NB4 (cell line): ENCODE data around the gene CAMSAP3.

ENCODE experiments used
- MYC ChIP-seq: IDR thresholded peaks from 2 replicates; pipeline ENCODE4 v1.6.1; 2011; ENCODE audit warnings: low read depth, low read length
- POLR2A ChIP-seq: IDR thresholded peaks from 2 replicates; pipeline ENCODE4 v1.6.1; 2011; ENCODE audit warnings: mild to moderate bottlenecking; ENCODE audit not compliant: insufficient read length; ENCODE audit errors: extremely low read depth
- TF ChIP-seq, protein P1 (sequence below): IDR thresholded peaks from one replicate; pipeline ENCODE4 v1.5.1; 2012; ENCODE audit warnings: low read depth, low read length
- TF ChIP-seq, protein P2 (sequence below): IDR thresholded peaks from 2 replicates; pipeline ENCODE4 v1.6.1; 2011; ENCODE audit warnings: low read depth, low read length

DNA sequence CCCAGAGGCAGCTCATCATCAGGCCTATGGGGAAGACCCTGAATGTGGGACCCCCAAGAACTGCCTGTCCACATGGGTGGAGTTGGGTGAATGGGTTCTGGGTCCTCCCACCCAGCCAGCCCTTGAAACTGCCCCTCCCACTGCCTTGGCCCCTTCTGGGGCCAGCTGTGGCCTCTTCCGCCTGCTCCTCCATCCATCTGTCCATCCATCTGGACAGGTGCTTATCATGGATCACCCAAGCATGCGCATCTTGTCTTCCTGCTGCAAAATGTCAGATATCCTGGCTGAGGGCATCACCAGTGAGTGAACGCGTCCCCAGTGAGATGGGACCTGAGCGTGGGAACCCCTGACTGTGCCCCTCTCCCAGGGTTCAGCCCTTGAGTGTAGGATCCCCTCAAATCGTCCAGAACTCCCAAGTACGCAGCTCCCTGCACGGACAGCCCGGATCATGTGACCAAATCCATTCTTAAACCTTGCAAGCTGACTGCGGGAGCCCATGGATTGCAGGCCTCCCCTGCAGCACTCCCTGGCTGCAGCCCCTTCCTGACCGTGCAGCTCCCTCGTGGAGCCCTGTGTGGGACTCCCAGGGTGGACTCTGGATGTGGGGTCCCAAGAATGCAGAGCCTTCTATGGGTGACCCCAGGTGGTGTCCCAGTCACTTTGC is 43.3 kb downstream of the CAMSAP3 start:
- TF ChIP-seq POLR2A (no peak), MYC (no peak)
- TF ChIP-seq, protein P1, sequence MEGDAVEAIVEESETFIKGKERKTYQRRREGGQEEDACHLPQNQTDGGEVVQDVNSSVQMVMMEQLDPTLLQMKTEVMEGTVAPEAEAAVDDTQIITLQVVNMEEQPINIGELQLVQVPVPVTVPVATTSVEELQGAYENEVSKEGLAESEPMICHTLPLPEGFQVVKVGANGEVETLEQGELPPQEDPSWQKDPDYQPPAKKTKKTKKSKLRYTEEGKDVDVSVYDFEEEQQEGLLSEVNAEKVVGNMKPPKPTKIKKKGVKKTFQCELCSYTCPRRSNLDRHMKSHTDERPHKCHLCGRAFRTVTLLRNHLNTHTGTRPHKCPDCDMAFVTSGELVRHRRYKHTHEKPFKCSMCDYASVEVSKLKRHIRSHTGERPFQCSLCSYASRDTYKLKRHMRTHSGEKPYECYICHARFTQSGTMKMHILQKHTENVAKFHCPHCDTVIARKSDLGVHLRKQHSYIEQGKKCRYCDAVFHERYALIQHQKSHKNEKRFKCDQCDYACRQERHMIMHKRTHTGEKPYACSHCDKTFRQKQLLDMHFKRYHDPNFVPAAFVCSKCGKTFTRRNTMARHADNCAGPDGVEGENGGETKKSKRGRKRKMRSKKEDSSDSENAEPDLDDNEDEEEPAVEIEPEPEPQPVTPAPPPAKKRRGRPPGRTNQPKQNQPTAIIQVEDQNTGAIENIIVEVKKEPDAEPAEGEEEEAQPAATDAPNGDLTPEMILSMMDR = no peak
- TF ChIP-seq, protein P2, sequence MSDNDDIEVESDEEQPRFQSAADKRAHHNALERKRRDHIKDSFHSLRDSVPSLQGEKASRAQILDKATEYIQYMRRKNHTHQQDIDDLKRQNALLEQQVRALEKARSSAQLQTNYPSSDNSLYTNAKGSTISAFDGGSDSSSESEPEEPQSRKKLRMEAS = no peak
